ENCODE measurements around the gene LIPN. TPM values are rescaled to one million over a fixed set of nuclear protein-coding genes. Genes with fewer than 3 reads are reported as not detected.

The LIPN gene
- total RNA-seq, 1 donor from 2014 or later: not detected

- intact Hi-C loops (cut with micrococcal nuclease): loop anchor here (10.0 kb wide), 1 partner anchor 436 kb away; no protein-coding TSS in a partner anchor
Observed at GRCh38 chr10:88820748-88821401, 61.1 kb downstream of the LIPN start.

- intact Hi-C loops (cut with micrococcal nuclease): loop anchor here (2.0 to 10.0 kb wide), 4 partner anchors 22 to 1009 kb away; partner anchors contain the start of genes ATAD1 and RNLS
Observed at GRCh38 chr10:88826388-88826787, 66.6 kb downstream of the LIPN start.

GRCh38 chr10:88827671-88828070, 67.9 kb downstream of the LIPN start:
- intact Hi-C loops (cut with micrococcal nuclease): loop anchor here (2.0 to 10.0 kb wide), 4 partner anchors 21 to 1010 kb away; partner anchors contain the start of genes ATAD1 and RNLS

- intact Hi-C loops (cut with micrococcal nuclease): loop anchor here (5.0 to 10.0 kb wide), 3 partner anchors 246 to 1011 kb away; partner anchors contain the start of genes ATAD1 and RNLS
Observed at GRCh38 chr10:88828310-88828709, 68.5 kb downstream of the LIPN start.

Other genes with a start within 250 kb of the LIPN start
- gene RNLS, start 176.7 kb upstream of the LIPN start, total RNA-seq: 2.1 TPM in 2 replicates
- gene LIPJ, start 173.3 kb upstream of the LIPN start, total RNA-seq: 0.10 TPM in 1 of 2 replicates, not detected in the other
- gene LIPF, start 95.6 kb upstream of the LIPN start, total RNA-seq: not detected in 2 replicates
- gene LIPK, start 53.8 kb upstream of the LIPN start, total RNA-seq: not detected in 2 replicates
- gene LIPM, start 42.7 kb downstream of the LIPN start, total RNA-seq: not detected in 2 replicates
- gene ANKRD22, start 91.8 kb downstream of the LIPN start, total RNA-seq: 0.42 TPM in 1 of 2 replicates, not detected in the other
- gene STAMBPL1, start 120.2 kb downstream of the LIPN start, total RNA-seq: 36.5 and 44.3 TPM in 2 replicates
- 8.8 and 9.1 TPM in 2 replicates for gene ACTA2, start 192.8 kb downstream of the LIPN start, total RNA-seq
- 84.4 and 87.8 TPM in 2 replicates for gene FAS, start 230.8 kb downstream of the LIPN start, total RNA-seq